Lower lobe of right lung (tissue), 2 donors: ENCODE measurements around the gene C1orf21. TPM values are rescaled to one million over a fixed set of nuclear protein-coding genes. Genes with fewer than 3 reads are reported as not detected.

Experiments
- ATAC-seq, 2 donors: fragments of 200-7000 bp; cut with Tn5 transposase; one replicate each; pipeline ENCODE4 v1.9.1; 2020 to 2022; ENCODE audit warnings: mild to moderate bottlenecking in 2 of 2, moderate library complexity in 2 of 2
- DNase-seq: peaks from one replicate; pipeline ENCODE4 v3.0.0-alpha.2; 2020
- H3K27ac ChIP-seq: fragments of 200-600 bp; one replicate; pipeline ENCODE4 v1.8.0; 2022
- H3K27me3 ChIP-seq: fragments of 200-600 bp; one replicate; pipeline ENCODE4 v1.8.0; 2022; ENCODE audit warnings: low read depth
- H3K36me3 ChIP-seq: fragments of 200-600 bp; one replicate; pipeline ENCODE4 v1.8.0; 2022; ENCODE audit warnings: mild to moderate bottlenecking
- H3K4me1 ChIP-seq: fragments of 200-600 bp; one replicate; pipeline ENCODE4 v1.8.0; 2022
- H3K4me3 ChIP-seq: fragments of 200-600 bp; one replicate; pipeline ENCODE4 v1.8.0; 2022; ENCODE audit warnings: mild to moderate bottlenecking
- H3K9me3 ChIP-seq: fragments of 200-600 bp; one replicate; pipeline ENCODE4 v1.8.0; 2022
- intact Hi-C: fragments of 100-400 bp; cut with DNase I; formaldehyde crosslinking; loops from one replicate; pipeline ENCODE4 v1.11.0; 2022
- total RNA-seq: library from RNA; stranded (reverse); fragmentation: NEBNext Ultra II Directional; extraction: Animal tissue kit (Norgen Biotek cat#: 25700); gene quantifications from one replicate; pipeline ENCODE4 v1.2.1, GENCODE V29; 2021
- TF ChIP-seq, protein P1 (sequence below): fragments of 200-600 bp; IDR thresholded peaks from one replicate; pipeline ENCODE4 v1.8.0; 2022; ENCODE audit warnings: antibody characterized with exemption, mild to moderate bottlenecking
- donor health status: DM: no; HTN: yes; CAD: no; lungs with severe emphysema.

Gene C1orf21
- total RNA-seq, 1 donor from 2014 or later = 70.8 TPM

GRCh38 chr1:184555665-184556641 is 169.1 kb downstream of the C1orf21 start:
- no peak overlapping the region for H3K4me3 ChIP-seq

DNA sequence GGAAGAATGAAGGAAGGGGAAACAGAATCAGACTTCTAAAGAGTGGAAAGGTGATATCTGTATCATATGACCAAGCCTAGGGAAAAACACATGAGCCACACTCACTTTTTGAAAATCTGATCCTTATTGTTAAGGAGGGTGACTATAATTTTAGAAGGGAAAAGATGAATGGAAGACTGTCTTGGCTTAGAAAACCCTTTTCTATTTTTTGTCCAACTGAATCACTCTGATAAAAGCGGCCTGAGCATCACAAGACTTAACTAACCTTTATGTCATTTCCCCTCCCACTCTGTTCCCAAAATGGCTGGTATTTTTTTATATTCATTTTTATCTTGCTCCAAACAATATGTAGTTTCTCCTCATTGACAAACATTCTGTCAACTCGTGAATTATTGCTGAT is 169.8 kb downstream of the C1orf21 start:
- peaks cover 5% of the 10 kb centered on the region for H3K4me1 ChIP-seq
- H3K4me3 ChIP-seq = no peak overlapping the region
- TF ChIP-seq, protein P1, sequence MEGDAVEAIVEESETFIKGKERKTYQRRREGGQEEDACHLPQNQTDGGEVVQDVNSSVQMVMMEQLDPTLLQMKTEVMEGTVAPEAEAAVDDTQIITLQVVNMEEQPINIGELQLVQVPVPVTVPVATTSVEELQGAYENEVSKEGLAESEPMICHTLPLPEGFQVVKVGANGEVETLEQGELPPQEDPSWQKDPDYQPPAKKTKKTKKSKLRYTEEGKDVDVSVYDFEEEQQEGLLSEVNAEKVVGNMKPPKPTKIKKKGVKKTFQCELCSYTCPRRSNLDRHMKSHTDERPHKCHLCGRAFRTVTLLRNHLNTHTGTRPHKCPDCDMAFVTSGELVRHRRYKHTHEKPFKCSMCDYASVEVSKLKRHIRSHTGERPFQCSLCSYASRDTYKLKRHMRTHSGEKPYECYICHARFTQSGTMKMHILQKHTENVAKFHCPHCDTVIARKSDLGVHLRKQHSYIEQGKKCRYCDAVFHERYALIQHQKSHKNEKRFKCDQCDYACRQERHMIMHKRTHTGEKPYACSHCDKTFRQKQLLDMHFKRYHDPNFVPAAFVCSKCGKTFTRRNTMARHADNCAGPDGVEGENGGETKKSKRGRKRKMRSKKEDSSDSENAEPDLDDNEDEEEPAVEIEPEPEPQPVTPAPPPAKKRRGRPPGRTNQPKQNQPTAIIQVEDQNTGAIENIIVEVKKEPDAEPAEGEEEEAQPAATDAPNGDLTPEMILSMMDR = no peak
- no peaks in the 10 kb centered on the region for H3K36me3 ChIP-seq
- ATAC-seq (no peak), DNase-seq (no peak)
- H3K27me3 ChIP-seq = no peaks in the 10 kb centered on the region
- intact Hi-C loops = no loop called here
- H3K27ac ChIP-seq = no peak overlapping the region
- H3K9me3 ChIP-seq = no peaks in the 10 kb centered on the region

More at GRCh38 chr1:184555665-184556641, 169.1 kb downstream of the C1orf21 start:
- H3K4me1 ChIP-seq = peaks cover 4% of the 10 kb centered on the region
- no peaks in the 10 kb centered on the region for H3K27me3 ChIP-seq
- ATAC-seq (no peak), DNase-seq (no peak)
- H3K27ac ChIP-seq = no peak overlapping the region
- TF ChIP-seq, protein P1 = no peak
- H3K9me3 ChIP-seq = no peaks in the 10 kb centered on the region
- H3K36me3 ChIP-seq = no peaks in the 10 kb centered on the region
- intact Hi-C loops = no loop called here

DNA sequence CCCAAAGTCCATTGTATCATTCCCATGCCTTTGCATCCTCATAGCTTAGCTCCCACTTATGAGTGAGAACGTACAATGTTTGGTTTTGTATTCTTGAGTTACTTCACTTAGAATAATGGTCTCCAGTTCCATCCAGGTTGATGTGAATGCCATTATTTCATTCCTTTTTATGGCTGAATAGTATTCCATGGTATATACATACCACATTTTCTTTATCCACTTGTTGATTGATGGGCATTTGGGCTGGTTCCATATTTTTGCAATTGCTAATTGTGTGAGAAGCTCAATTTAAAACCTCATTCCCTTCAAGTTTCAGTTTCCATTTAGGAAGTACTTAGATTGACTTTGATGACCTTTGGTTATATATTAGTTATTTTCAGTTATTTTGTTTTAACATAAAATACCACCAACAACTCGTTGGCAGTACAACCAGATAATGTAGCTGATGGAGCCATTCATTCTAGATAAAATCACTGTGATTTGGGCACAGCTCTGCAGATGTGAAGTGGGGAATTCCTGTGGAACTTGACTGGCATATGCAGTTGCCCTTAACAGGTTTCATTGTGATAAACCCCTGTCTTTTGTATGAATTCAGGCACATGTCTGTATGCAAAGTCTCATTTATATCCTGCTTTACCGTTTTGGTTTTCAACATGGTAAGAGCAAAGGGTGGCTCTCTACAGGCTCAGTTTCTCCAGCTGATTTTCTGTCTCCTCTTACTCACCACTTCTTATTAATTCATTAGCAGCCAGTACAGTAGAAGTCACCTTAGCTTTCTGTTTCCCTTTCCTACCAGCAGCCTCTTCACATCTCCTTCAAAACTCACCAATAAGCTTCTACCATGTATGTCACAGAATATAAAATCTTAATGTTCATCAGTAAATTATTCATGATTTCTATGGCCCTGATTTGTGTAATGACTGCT is 170.9 kb downstream of the C1orf21 start:
- H3K27me3 ChIP-seq = no peaks in the 10 kb centered on the region
- no peak for DNase-seq
- H3K36me3 ChIP-seq = no peaks in the 10 kb centered on the region
- H3K4me3 ChIP-seq = no peak overlapping the region
- H3K27ac ChIP-seq = no peak overlapping the region
- TF ChIP-seq, protein P1 = no peak
- no peaks in the 10 kb centered on the region for H3K9me3 ChIP-seq
- no peak for ATAC-seq
- intact Hi-C loops = no loop called here
- H3K4me1 ChIP-seq = peaks cover 11% of the 10 kb centered on the region

DNA sequence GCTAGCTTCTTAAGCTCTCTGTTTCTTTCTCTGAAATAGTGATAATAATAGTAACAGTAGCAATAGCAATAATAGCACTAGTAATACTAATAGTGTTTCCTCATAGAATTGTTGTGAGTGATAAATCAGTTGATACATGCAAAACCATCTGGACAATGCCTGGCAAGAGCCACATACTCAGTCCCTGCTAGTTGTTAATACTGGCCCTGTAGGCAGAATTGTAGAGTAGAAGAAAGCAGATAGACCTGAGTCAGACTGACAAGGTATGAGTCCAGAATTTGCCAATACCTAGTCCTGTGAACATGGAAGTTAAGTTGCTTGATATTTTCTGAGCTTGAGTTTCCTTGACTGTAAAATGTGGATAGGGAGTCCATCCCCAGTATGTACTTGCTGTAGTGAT is 171.9 kb downstream of the C1orf21 start:
- no peaks in the 10 kb centered on the region for H3K27me3 ChIP-seq
- intact Hi-C loops = no loop called here
- H3K4me3 ChIP-seq = no peak overlapping the region
- no peaks in the 10 kb centered on the region for H3K9me3 ChIP-seq
- no peak overlapping the region for H3K27ac ChIP-seq
- DNase-seq = no peak
- no peak for ATAC-seq
- H3K4me1 ChIP-seq = peaks cover 17% of the 10 kb centered on the region
- TF ChIP-seq, protein P1 = no peak
- no peaks in the 10 kb centered on the region for H3K36me3 ChIP-seq

DNA sequence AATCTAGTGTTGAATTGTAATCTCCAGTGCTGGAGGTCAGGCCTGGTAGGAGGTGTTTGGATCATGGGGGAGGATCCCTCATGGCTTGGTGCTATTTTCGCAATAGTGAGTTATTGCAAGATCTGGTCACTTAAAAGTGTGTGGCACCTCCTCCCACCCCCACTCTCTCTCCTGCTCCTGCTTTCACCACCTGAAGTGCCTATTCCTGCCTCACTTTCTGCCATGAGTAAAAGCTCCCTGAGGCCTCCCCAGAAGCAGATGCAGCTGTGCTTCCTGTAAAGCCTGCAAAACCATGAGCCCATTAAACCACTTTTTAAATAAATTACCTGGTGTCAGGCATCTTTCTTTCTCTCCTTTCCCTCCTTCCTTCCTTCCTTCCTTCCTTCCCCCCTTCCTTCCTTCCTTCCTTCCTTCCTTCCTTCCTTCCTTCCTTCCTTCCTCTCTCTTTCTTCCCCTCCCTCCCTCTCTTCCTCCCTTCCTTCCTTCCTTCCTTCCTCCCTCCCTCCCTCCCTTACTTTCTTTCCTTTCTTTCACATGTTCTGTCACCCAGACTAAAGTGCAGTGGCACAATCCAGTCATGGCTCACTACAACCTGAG is 172.4 kb downstream of the C1orf21 start:
- Histone ChIP-seq H3K27me3 (no peaks in the 10 kb centered on the region), H3K36me3 (no peaks in the 10 kb centered on the region), H3K4me1 (peaks cover 17% of the 10 kb centered on the region), H3K27ac (no peak overlapping the region), H3K9me3 (no peaks in the 10 kb centered on the region), H3K4me3 (no peak overlapping the region)
- intact Hi-C loops = no loop called here
- TF ChIP-seq, protein P1 = no peak
- DNase-seq (no peak), ATAC-seq (no peak)
